IPS-15b (cell line): ENCODE measurements around the gene GFRA1.
"Not testable (repeated sequence)": the region's sequence is repeated elsewhere in the genome, so short reads cannot be mapped to it uniquely, and the experiment has no call there.

Experiments
- H3K27me3 ChIP-seq: one replicate; pipeline ENCODE4 v1.6.1; 2013; ENCODE audit warnings: low read length; ENCODE audit not compliant: control insufficient read depth, insufficient read depth
- H3K36me3 ChIP-seq: one replicate; pipeline ENCODE4 v1.6.1; 2013; ENCODE audit warnings: low read length; ENCODE audit not compliant: control insufficient read depth, insufficient read depth
- H3K4me1 ChIP-seq: one replicate; pipeline ENCODE4 v1.6.1; 2013; ENCODE audit warnings: mild to moderate bottlenecking, low read length; ENCODE audit not compliant: control insufficient read depth, insufficient read depth
- H3K4me3 ChIP-seq: one replicate; pipeline ENCODE4 v1.5.1; 2013; ENCODE audit warnings: low read depth, low read length
- H3K9ac ChIP-seq: one replicate; pipeline ENCODE4 v1.6.1; 2013; ENCODE audit warnings: low read depth, mild to moderate bottlenecking, low read length
- H3K9me3 ChIP-seq: one replicate; pipeline ENCODE4 v1.6.1; 2013; ENCODE audit warnings: mild to moderate bottlenecking, low read length; ENCODE audit not compliant: control insufficient read depth, insufficient read depth

Gene GFRA1

DNA sequence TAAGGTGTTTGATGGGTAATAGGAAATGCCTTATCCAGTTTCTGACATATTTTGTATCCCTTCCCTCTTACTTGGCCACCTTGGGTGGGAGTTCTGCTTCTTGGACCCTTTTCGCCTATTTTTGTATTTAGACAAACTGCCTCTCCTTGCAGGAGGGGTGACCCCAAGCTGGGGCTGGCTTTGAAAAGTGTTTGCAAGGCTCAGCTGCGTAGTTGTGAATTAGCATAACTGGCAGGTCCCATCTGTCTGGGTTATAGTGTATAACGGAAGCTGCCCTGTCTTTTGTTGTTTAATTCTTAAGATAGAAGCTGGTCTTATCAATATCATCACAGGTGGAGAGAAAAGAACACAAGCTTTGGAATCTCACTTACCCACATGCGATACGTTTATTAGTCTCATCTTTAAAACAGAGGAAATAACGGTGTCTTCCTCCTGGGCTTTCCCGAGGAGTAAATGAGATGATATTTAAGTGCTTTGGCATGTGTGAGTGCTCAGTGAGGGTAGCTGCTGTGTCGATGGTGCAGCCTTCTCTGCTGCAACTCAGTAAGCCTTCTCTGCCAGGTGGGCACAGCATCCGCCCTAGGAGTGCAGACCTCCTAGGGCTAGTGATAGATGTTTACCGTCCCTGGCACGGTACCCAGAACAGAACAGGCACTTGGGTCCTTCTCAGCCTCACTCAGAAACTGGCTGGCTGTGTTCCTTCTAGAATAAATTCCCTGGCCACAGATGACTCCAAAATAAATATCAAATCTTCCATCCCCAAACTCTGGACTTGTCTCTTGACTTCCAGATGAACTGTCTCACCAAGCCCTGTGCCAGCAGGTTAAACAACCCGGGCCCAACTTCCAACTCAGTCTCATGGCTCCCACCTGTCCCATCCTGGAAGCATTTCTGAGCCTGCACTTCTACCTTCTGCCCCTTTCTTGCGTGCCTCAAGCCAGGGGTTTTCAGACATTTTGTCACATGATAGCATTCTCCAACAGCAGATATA lies 227.3 kb downstream of the GFRA1 start:
- no peak overlapping the region for H3K9ac ChIP-seq
- no peak overlapping the region for H3K4me3 ChIP-seq
- no peaks in the 10 kb centered on the region for H3K4me1 ChIP-seq
- no peaks in the 10 kb centered on the region for H3K36me3 ChIP-seq
- no peaks in the 10 kb centered on the region for H3K27me3 ChIP-seq
- no peaks in the 10 kb centered on the region for H3K9me3 ChIP-seq

- H3K9ac ChIP-seq = no peak overlapping the region
- no peaks in the 10 kb centered on the region for H3K4me1 ChIP-seq
- H3K27me3 ChIP-seq = no peaks in the 10 kb centered on the region
- H3K36me3 ChIP-seq = no peaks in the 10 kb centered on the region
- H3K4me3 ChIP-seq = no peak overlapping the region
- H3K9me3 ChIP-seq = no peaks in the 10 kb centered on the region
Observed at GRCh38 chr10:116044801-116045248, 228.2 kb downstream of the GFRA1 start.

DNA sequence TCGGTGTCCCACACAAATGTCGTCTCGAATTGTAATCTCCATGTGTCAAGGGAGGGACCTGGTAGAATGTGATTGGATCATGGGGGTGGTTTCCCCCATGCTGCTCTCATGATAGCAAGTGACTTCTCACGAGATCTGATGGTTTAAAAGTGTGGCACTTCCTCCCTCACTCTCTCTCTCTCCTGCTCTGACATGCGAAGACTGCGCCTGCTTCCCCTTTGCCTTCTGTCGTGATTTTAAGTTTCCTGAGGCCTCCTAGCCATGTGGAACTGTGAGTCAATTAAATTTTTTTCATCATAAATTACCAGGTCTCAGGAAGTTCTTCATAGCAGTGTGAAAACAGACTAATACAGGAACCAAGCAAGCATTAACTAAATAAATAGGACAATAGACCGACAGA lies 229.1 kb downstream of the GFRA1 start:
- Histone ChIP-seq H3K9me3 (no peaks in the 10 kb centered on the region), H3K9ac (no peak overlapping the region), H3K27me3 (no peaks in the 10 kb centered on the region), H3K4me3 (no peak overlapping the region), H3K4me1 (no peaks in the 10 kb centered on the region), H3K36me3 (no peaks in the 10 kb centered on the region)

GRCh38 chr10:116043304-116043703 lies 229.7 kb downstream of the GFRA1 start:
- Histone ChIP-seq H3K9ac (no peak overlapping the region), H3K4me1 (no peaks in the 10 kb centered on the region), H3K9me3 (no peaks in the 10 kb centered on the region), H3K27me3 (no peaks in the 10 kb centered on the region), H3K36me3 (no peaks in the 10 kb centered on the region), H3K4me3 (no peak overlapping the region)

DNA sequence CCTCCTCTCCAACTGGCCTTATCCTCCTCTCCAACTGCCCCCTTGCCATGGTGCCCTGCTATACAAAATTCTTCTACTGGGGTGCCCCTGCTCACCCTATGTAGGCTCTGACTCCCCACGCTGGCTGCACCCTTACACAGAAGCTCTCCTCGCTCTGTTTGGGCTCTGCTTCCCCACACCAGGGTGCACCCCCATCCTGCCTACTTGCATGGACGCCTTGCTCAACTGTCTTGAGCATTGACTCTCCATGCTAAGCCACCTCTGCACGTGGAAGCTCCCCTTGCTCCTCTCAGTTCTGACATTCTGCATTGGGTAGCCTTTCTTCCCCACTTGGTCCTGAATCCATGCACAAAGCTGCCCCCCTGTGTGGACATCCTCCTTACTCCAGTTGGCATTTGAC lies 231.1 kb downstream of the GFRA1 start:
- Histone ChIP-seq H3K36me3 (no peaks in the 10 kb centered on the region), H3K9me3 (no peaks in the 10 kb centered on the region), H3K4me3 (no peak overlapping the region), H3K4me1 (no peaks in the 10 kb centered on the region), H3K27me3 (no peaks in the 10 kb centered on the region), H3K9ac (no peak overlapping the region)

GRCh38 chr10:116039612-116040011 lies 233.4 kb downstream of the GFRA1 start:
- Histone ChIP-seq H3K36me3 (no peaks in the 10 kb centered on the region), H3K27me3 (no peaks in the 10 kb centered on the region), H3K9me3 (no peaks in the 10 kb centered on the region), H3K4me1 (no peaks in the 10 kb centered on the region), H3K4me3 (no peak overlapping the region), H3K9ac (no peak overlapping the region)

DNA sequence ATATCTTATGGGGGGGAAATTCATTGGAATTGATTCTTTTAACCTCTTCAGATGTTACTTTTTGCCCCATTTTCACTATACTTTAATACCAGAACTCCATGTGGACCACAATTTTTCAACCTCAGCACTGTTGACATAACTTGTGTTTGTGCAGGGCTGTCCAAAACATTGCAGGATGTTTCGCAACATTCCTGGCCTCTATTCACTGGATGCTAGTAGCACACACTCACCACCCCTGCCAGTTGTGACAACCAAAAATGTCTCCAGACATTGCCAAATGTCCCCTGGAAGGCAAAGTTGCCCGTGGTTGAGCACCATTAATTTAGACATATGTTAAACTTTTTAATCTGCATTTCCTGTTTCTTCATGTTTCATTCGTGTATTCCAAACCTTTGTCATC lies 234.7 kb downstream of the GFRA1 start:
- Histone ChIP-seq H3K9ac (no peak overlapping the region), H3K36me3 (no peaks in the 10 kb centered on the region), H3K4me3 (no peak overlapping the region), H3K9me3 (no peaks in the 10 kb centered on the region), H3K27me3 (no peaks in the 10 kb centered on the region), H3K4me1 (no peaks in the 10 kb centered on the region)

DNA sequence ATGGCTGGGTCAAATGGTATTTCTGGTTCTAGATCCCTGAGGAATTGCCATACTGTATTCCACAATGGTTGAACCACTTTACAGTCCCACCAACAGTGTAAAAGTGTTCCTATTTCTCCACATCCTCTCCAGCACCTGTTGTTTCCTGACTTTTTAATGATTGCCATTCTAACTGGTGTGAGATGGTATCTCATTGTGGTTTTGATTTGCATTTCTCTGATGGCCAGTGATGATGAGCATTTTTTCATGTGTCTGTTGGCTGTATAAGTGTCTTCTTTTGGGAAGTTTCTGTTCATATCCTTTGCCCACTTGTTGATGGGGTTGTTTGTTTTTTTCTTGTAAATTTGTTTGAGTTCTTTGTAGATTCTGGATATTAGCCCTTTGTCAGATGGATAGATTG lies 237.6 kb downstream of the GFRA1 start:
- not testable (repeated sequence) for H3K9ac ChIP-seq, H3K4me3 ChIP-seq, H3K9me3 ChIP-seq, H3K36me3 ChIP-seq, H3K27me3 ChIP-seq, H3K4me1 ChIP-seq

DNA sequence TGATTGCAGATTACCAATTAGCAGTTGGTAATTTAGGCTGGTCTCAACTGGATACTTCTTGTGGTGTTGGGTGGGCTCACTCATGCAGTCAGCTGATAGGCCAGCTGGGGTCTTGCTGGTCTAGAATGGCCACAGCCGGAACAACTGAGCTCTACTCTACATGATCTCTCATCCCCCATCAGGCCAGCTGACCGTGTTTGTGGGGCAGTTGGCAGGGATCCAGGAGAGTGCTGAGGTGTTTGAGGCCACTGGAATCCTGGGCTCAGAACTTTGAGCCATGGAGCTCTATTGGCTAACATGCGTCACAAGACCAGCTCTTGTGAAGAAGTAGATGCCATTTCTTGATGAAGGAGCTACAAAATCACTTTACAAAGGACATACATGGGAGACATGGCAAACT lies 242.4 kb downstream of the GFRA1 start:
- no peak overlapping the region for H3K4me3 ChIP-seq
- no peaks in the 10 kb centered on the region for H3K27me3 ChIP-seq
- no peaks in the 10 kb centered on the region for H3K9me3 ChIP-seq
- no peaks in the 10 kb centered on the region for H3K4me1 ChIP-seq
- no peaks in the 10 kb centered on the region for H3K36me3 ChIP-seq
- no peak overlapping the region for H3K9ac ChIP-seq

DNA sequence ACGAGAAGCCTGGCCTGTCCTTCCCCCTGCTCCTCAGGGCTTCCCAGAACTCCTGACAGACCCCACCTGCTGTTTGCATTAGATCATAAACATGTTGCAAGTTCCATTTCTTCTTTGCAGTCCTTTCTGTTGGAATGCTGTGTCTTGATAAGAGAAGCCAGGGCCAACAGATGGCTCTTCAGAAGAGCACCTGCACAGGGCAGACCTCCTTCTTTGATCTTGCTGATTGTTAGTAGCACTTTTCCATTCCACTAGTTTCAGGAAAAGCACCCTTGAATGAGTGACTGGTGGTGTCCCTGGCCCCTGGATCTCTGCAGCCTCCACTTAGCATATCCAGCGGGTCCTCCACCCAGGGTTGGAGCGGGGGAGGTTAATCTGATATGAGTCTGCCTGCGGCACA lies 243.2 kb downstream of the GFRA1 start:
- no peak overlapping the region for H3K4me3 ChIP-seq
- no peaks in the 10 kb centered on the region for H3K4me1 ChIP-seq
- H3K9ac ChIP-seq = no peak overlapping the region
- H3K9me3 ChIP-seq = no peaks in the 10 kb centered on the region
- no peaks in the 10 kb centered on the region for H3K27me3 ChIP-seq
- no peaks in the 10 kb centered on the region for H3K36me3 ChIP-seq

GRCh38 chr10:116027355-116027754 lies 245.7 kb downstream of the GFRA1 start:
- Histone ChIP-seq H3K9me3 (no peaks in the 10 kb centered on the region), H3K27me3 (no peaks in the 10 kb centered on the region), H3K36me3 (no peaks in the 10 kb centered on the region), H3K4me1 (no peaks in the 10 kb centered on the region), H3K9ac (no peak overlapping the region), H3K4me3 (no peak overlapping the region)

GRCh38 chr10:116026725-116027124 lies 246.3 kb downstream of the GFRA1 start:
- no peak overlapping the region for H3K4me3 ChIP-seq
- no peaks in the 10 kb centered on the region for H3K9me3 ChIP-seq

More at GRCh38 chr10:116026725-116027124, 246.3 kb downstream of the GFRA1 start:
- H3K36me3 ChIP-seq = no peaks in the 10 kb centered on the region
- no peaks in the 10 kb centered on the region for H3K4me1 ChIP-seq
- H3K9ac ChIP-seq = no peak overlapping the region
- no peaks in the 10 kb centered on the region for H3K27me3 ChIP-seq
